Measurements from ENCODE around the gene LHX2. TPM values are rescaled to one million over a fixed set of nuclear protein-coding genes. Genes with fewer than 3 reads are reported as not detected.

LHX2 gene
- total RNA-seq, 1 experiment from 2014 or later = not detected

- Histone ChIP-seq H3K9me2 (replicated peaks; ENCODE audit: insufficient read depth, low read length) (no peaks in the 10 kb centered on the region), H3K36me3 (ENCODE audit: insufficient read depth, low read length) (no peaks in the 10 kb centered on the region), H3K27ac (ENCODE audit: low read length) (no peak overlapping the region), H4K20me1 (ENCODE audit: insufficient read depth, low read depth, low read length) (no peaks in the 10 kb centered on the region), H3K4me3 (ENCODE audit: low read length) (no peak overlapping the region), H3K4me1 (ENCODE audit: low read length) (peaks cover 7% of the 10 kb centered on the region; the same call in 1 of the 2 replicates), H3K27me3 (ENCODE audit: low read length) (no peaks in the 10 kb centered on the region), H3K4me2 (ENCODE audit: low read depth, low read length, poor library complexity, severe bottlenecking) (no peak overlapping the region), H3K79me2 (ENCODE audit: low read length) (no peaks in the 10 kb centered on the region), H3K9me3 (ENCODE audit: low read length) (no peaks in the 10 kb centered on the region), H3K9ac (ENCODE audit: low read length) (no peak overlapping the region), H2AFZ (ENCODE audit: low read length) (no peak overlapping the region)
- DNase-seq = no peak
Observed at GRCh38 chr9:124014211-124014955, 2.8 kb downstream of the LHX2 start.

GRCh38 chr9:124014956-124015660, 3.5 kb downstream of the LHX2 start:
- H3K4me2 ChIP-seq (ENCODE audit: low read depth, low read length, poor library complexity, severe bottlenecking) = no peak overlapping the region
- H3K4me1 ChIP-seq (ENCODE audit: low read length) = peaks cover 4% of the 10 kb centered on the region; the same call in 1 of the 2 replicates
- no peak overlapping the region for H3K9ac ChIP-seq (ENCODE audit: low read length)
- H3K79me2 ChIP-seq (ENCODE audit: low read length) = no peaks in the 10 kb centered on the region
- H3K36me3 ChIP-seq (ENCODE audit: insufficient read depth, low read length) = no peaks in the 10 kb centered on the region
- no peak overlapping the region for H3K4me3 ChIP-seq (ENCODE audit: low read length)
- H4K20me1 ChIP-seq (ENCODE audit: insufficient read depth, low read depth, low read length) = no peaks in the 10 kb centered on the region
- no peaks in the 10 kb centered on the region for H3K27me3 ChIP-seq (ENCODE audit: low read length)
- no peak overlapping the region for H2AFZ ChIP-seq (ENCODE audit: low read length)
- H3K9me2 ChIP-seq (replicated peaks; ENCODE audit: insufficient read depth, low read length) = no peaks in the 10 kb centered on the region
- H3K27ac ChIP-seq (ENCODE audit: low read length) = no peak overlapping the region
- H3K9me3 ChIP-seq (ENCODE audit: low read length) = no peaks in the 10 kb centered on the region
- DNase-seq = no peak

- Histone ChIP-seq H4K20me1 (ENCODE audit: insufficient read depth, low read depth, low read length) (no peaks in the 10 kb centered on the region), H3K4me2 (ENCODE audit: low read depth, low read length, poor library complexity, severe bottlenecking) (no peak overlapping the region), H3K36me3 (ENCODE audit: insufficient read depth, low read length) (no peaks in the 10 kb centered on the region), H3K79me2 (ENCODE audit: low read length) (no peaks in the 10 kb centered on the region), H3K9me2 (replicated peaks; ENCODE audit: insufficient read depth, low read length) (no peaks in the 10 kb centered on the region), H3K4me1 (ENCODE audit: low read length) (no peaks in the 10 kb centered on the region), H3K27me3 (ENCODE audit: low read length) (no peaks in the 10 kb centered on the region), H3K4me3 (ENCODE audit: low read length) (no peak overlapping the region), H3K9me3 (ENCODE audit: low read length) (no peaks in the 10 kb centered on the region), H2AFZ (ENCODE audit: low read length) (no peak overlapping the region), H3K9ac (ENCODE audit: low read length) (no peak overlapping the region), H3K27ac (ENCODE audit: low read length) (no peak overlapping the region)
- DNase-seq = no peak
Observed at GRCh38 chr9:124015661-124016131, 4.1 kb downstream of the LHX2 start.

GRCh38 chr9:124016175-124017050, 4.8 kb downstream of the LHX2 start:
- H3K9me2 ChIP-seq (replicated peaks; ENCODE audit: insufficient read depth, low read length) = no peaks in the 10 kb centered on the region
- H3K4me1 ChIP-seq (ENCODE audit: low read length) = no peaks in the 10 kb centered on the region
- no peaks in the 10 kb centered on the region for H3K36me3 ChIP-seq (ENCODE audit: insufficient read depth, low read length)
- no peaks in the 10 kb centered on the region for H4K20me1 ChIP-seq (ENCODE audit: insufficient read depth, low read depth, low read length)
- no peak overlapping the region for H2AFZ ChIP-seq (ENCODE audit: low read length)
- H3K79me2 ChIP-seq (ENCODE audit: low read length) = no peaks in the 10 kb centered on the region
- H3K9me3 ChIP-seq (ENCODE audit: low read length) = no peaks in the 10 kb centered on the region
- no peak for DNase-seq
- H3K4me2 ChIP-seq (ENCODE audit: low read depth, low read length, poor library complexity, severe bottlenecking) = no peak overlapping the region
- H3K27me3 ChIP-seq (ENCODE audit: low read length) = no peaks in the 10 kb centered on the region
- H3K27ac ChIP-seq (ENCODE audit: low read length) = no peak overlapping the region
- no peak overlapping the region for H3K9ac ChIP-seq (ENCODE audit: low read length)
- H3K4me3 ChIP-seq (ENCODE audit: low read length) = no peak overlapping the region

GRCh38 chr9:124017051-124017928, 5.7 kb downstream of the LHX2 start:
- no peak overlapping the region for H3K4me3 ChIP-seq (ENCODE audit: low read length)
- H3K27ac ChIP-seq (ENCODE audit: low read length) = no peak overlapping the region
- no peak overlapping the region for H3K4me2 ChIP-seq (ENCODE audit: low read depth, low read length, poor library complexity, severe bottlenecking)
- H3K9me2 ChIP-seq (replicated peaks; ENCODE audit: insufficient read depth, low read length) = no peaks in the 10 kb centered on the region
- H3K27me3 ChIP-seq (ENCODE audit: low read length) = no peaks in the 10 kb centered on the region
- DNase-seq = no peak
- no peaks in the 10 kb centered on the region for H3K4me1 ChIP-seq (ENCODE audit: low read length)
- no peak overlapping the region for H2AFZ ChIP-seq (ENCODE audit: low read length)
- no peaks in the 10 kb centered on the region for H3K36me3 ChIP-seq (ENCODE audit: insufficient read depth, low read length)
- no peaks in the 10 kb centered on the region for H3K79me2 ChIP-seq (ENCODE audit: low read length)
- H4K20me1 ChIP-seq (ENCODE audit: insufficient read depth, low read depth, low read length) = no peaks in the 10 kb centered on the region
- no peak overlapping the region for H3K9ac ChIP-seq (ENCODE audit: low read length)
- H3K9me3 ChIP-seq (ENCODE audit: low read length) = no peaks in the 10 kb centered on the region

- H4K20me1 ChIP-seq (ENCODE audit: insufficient read depth, low read depth, low read length) = no peaks in the 10 kb centered on the region
- H3K4me1 ChIP-seq (ENCODE audit: low read length) = no peaks in the 10 kb centered on the region
- no peaks in the 10 kb centered on the region for H3K9me3 ChIP-seq (ENCODE audit: low read length)
- H2AFZ ChIP-seq (ENCODE audit: low read length) = no peak overlapping the region
- H3K79me2 ChIP-seq (ENCODE audit: low read length) = no peaks in the 10 kb centered on the region
- no peaks in the 10 kb centered on the region for H3K27me3 ChIP-seq (ENCODE audit: low read length)
- no peaks in the 10 kb centered on the region for H3K36me3 ChIP-seq (ENCODE audit: insufficient read depth, low read length)
- no peak overlapping the region for H3K4me3 ChIP-seq (ENCODE audit: low read length)
- H3K4me2 ChIP-seq (ENCODE audit: low read depth, low read length, poor library complexity, severe bottlenecking) = no peak overlapping the region
- no peaks in the 10 kb centered on the region for H3K9me2 ChIP-seq (replicated peaks; ENCODE audit: insufficient read depth, low read length)
- no peak overlapping the region for H3K9ac ChIP-seq (ENCODE audit: low read length)
- H3K27ac ChIP-seq (ENCODE audit: low read length) = no peak overlapping the region
- DNase-seq = no peak
Observed at GRCh38 chr9:124017929-124018729, 6.6 kb downstream of the LHX2 start.
